ENCODE measurements around the gene UBE2D1. TPM values are rescaled to one million over a fixed set of nuclear protein-coding genes. Genes with fewer than 3 reads are reported as not detected.

The UBE2D1 gene
- total RNA-seq, 4 donors from 2014 or later: 15.6 to 23.8 (median 16.1) TPM

GRCh38 chr10:58322072-58322834, 12.6 kb upstream of the UBE2D1 start:
- ATAC-seq (ENCODE audit: low FRiP score): no peak

GRCh38 chr10:58322835-58323209, 12.0 kb upstream of the UBE2D1 start:
- TF ChIP-seq CTCF (IDR thresholded peaks at IDR 0.05): no peak
- DNase-seq (ENCODE audit: low spot score): no peak
- no peak for ATAC-seq (ENCODE audit: low FRiP score)

More at GRCh38 chr10:58322072-58322834, 12.6 kb upstream of the UBE2D1 start:
- TF ChIP-seq CTCF (IDR thresholded peaks at IDR 0.05): no peak
- DNase-seq (ENCODE audit: low spot score): no peak

- peak; percentile 88 for ATAC-seq (ENCODE audit: low FRiP score)
- TF ChIP-seq CTCF (IDR thresholded peaks at IDR 0.05): no peak
- no peak for DNase-seq (ENCODE audit: low spot score)
These were observed 7.8 kb upstream of the UBE2D1 start for GRCh38 chr10:58326967-58327381.

- DNase-seq (ENCODE audit: low spot score): no peak
- TF ChIP-seq CTCF (IDR thresholded peaks at IDR 0.05): no peak
- ATAC-seq (ENCODE audit: low FRiP score): no peak
These were observed 6.6 kb upstream of the UBE2D1 start for GRCh38 chr10:58328233-58328632.

GRCh38 chr10:58330431-58330830, 4.4 kb upstream of the UBE2D1 start:
- TF ChIP-seq CTCF (IDR thresholded peaks at IDR 0.05): no peak
- ATAC-seq (ENCODE audit: low FRiP score) (no peak), DNase-seq (ENCODE audit: low spot score) (no peak)

- no peak for TF ChIP-seq CTCF (IDR thresholded peaks at IDR 0.05)
- DNase-seq (ENCODE audit: low spot score) (no peak), ATAC-seq (ENCODE audit: low FRiP score) (no peak)
These were observed 3.2 kb upstream of the UBE2D1 start for GRCh38 chr10:58331646-58332045.

Data from omental fat pad (tissue), 4 donors.